GM19467 (cell line): ENCODE measurements around the gene NUB1.

Experiments used
- ATAC-seq: cut with Tn5 transposase; IDR thresholded peaks from one replicate; pipeline ENCODE4 v1.9.1; 2021; ENCODE audit warnings: mild to moderate bottlenecking, moderate library complexity; ENCODE audit not compliant: unreplicated experiment

Gene NUB1

DNA sequence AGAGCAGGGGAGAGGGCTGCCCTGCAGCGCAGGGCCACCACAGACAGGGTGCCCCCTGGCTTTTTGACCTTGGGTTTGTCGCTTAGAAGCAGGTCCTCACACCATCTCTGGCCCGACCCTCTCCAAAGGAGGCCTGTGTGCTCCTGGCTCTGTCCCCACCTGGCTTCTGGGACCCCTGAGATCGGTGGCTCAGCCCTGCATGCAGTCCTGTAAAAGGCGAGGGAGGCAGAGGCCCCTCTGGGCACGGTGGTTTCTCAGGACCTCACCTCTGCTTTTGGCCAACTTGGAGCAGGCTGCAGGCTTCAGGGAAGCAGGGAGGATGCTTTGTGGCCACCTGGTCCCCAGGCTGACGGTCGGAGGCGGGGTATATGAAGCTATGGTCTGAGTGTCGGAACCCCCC lies 46.8 kb downstream of the NUB1 start:
- ATAC-seq = no peak

- no peak for ATAC-seq
Observed at GRCh38 chr7:151389096-151389767, 47.6 kb downstream of the NUB1 start.

DNA sequence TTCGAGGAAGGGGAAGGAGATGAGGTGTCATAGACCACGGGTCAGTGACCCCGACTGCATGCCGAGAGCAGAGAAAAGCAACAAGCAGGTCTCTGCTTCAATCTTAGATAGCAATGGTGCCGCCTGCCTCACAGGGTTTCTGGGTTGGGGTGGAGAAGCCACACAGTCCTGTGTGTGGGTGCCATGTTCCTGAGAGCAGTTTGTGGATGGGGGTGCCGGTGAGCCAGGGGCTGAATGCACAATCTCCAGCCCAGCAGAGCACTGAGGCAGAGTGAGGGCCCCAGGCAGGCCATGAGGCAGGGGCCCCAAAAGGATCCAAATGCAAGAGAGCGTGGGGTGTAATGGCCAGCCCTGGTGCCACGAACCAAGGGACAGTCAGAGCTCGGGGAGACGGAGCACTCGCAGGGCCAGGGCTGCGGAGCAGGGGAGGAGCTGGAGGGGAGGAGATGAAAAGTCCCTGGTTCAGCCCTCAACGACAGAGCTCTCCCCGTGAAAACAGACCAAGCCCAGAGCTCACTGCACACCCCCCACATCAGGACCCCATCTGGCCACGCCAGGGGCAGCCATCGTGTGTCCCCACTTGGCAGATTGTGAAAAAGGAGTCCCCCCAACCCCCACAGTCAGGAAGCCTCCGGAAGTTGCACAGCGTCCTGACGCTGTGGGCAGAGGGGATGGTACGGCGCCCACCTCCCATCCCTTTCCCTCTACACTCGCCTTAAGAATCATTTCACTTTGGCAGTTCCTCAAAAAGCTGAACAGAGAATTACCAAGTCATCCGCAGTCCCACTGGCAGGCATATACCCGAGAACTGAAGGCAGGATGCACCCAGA lies 48.4 kb downstream of the NUB1 start:
- no peak for ATAC-seq

DNA sequence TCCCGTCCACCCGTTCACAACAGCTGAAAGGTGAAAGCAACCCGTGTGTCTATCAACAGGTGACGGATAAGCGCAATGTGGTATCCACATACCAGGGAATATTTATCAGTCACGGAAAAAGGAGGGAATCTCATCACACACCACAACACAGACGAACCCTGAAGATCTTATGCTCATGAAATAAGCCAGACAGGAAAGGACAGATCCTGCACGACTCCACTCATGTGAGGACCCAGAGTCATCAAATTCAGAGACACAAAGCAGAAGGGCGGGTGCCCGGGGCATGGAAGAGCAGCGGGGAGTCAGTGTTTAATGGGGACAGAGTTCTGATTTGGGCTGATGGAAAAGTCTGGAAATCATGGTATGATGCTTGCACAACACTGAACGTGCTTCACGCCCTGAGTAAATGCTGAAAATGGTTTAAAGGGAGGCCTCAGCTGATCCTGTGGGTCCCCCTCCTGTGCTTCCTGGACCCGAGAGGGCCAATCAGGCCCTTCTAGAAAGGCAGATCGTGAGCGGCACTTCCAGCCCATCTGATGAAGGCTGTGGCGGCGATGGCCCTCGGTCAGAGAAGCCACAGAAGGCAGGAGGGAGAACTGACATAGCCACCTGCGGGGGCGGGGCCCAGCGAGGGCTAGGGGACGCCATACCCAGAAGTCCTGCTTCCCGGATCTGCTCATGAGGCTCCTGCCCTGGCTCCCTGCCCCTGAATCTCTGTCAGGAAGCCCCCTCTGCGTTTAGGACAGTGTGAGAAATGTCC lies 49.2 kb downstream of the NUB1 start:
- no peak for ATAC-seq

- ATAC-seq = no peak
Observed at GRCh38 chr7:151391358-151391730, 49.7 kb downstream of the NUB1 start.

- no peak for ATAC-seq
Observed at GRCh38 chr7:151392002-151392401, 50.4 kb downstream of the NUB1 start.

DNA sequence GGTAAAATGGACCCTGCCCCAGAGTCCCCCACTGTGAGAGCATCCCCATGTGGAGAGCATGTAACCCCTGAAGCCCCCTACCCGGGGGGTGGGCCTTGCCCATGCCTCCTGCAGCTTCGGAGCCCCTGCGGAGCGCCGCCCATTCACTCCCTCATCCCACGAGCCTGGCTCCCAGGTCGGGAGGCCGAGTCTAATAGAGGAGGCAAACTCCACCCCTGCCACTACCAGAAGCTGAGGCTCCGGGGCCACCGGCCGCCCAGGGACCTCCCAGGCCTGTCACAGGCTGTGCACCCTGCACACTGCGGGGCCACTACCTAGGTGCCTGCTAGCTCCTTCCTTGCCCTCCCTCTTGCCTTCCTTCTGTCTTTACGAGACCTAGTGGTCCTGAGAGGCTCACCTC lies 50.8 kb downstream of the NUB1 start:
- ATAC-seq = no peak

DNA sequence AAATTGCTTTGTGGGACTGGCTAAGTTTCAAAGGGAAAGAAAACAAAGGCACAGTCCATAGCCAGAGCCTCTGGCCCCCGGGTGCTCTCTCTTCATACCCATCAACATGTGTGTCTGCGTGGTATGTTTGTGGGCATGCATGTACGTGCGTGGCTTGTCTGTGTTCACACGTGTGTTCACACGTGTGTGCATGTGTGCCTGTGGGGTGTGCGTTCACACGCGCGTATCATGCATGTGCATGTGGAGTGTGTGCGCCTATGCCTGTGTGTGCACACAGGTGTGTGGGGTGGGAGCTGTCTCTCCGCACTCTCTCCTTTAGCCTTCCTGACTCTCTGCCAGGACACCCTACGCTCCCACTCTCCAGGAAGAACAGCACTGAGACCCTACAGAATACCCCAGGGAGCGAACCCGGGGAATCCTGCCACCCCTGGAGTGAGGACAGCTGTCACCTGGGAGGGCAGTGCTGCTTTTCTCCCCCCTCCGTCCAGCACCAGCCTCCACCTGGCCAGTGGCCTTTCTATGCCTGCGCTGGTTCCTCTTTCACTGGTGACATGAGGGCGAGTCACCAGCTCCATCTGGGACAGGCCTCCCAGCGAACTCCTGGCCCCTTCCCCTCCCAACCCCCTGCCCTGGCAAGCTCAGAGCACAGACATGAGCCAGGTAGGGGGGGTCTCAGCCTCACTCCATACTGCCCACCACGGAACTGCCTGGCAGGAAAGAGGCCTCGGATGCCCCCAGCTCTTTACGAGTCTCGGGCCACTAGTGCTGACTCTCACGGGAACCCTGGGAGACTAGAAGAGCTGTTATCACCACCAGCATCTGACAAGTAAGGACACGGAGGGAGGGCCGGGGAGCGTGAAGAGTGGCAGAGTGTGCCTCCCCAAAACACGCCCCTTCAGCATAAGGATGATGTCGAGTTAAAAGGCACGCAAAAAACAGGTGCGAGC lies 51.7 kb downstream of the NUB1 start:
- ATAC-seq = no peak

- ATAC-seq = no peak
Observed at GRCh38 chr7:151394076-151395035, 52.7 kb downstream of the NUB1 start.

- ATAC-seq = no peak
Observed at GRCh38 chr7:151395036-151395367, 53.4 kb downstream of the NUB1 start.

DNA sequence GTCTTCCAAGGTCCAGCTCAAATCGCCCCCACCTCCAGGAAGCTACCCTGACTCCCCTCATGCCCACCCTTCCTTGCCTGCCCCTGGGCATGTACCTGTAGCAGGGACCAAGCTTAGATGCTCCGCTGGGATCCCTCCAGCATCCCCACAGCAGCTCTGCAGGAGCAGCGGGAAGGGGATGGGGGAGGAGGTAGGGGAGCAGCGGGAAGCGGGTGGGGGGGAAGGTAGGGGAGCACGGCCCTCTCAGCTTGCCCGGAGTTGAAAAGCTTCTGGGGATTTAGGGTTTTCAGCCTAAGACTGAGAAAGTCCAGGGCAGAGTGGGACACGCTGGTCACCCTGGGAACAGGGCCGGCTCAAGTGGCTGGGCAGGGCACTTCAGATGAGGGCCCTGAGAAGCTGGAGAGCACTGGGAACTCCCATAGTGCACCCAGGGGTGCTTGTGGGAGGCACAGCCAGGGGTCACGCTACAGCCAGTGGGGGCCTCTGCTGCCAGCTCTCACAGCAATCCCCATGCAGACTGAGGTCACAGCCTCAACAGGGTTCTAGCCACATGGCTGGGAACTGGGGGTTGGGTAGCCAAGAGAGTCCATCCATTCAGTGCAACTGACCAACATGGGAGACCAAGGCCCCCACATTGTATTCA lies 54.8 kb downstream of the NUB1 start:
- no peak for ATAC-seq

DNA sequence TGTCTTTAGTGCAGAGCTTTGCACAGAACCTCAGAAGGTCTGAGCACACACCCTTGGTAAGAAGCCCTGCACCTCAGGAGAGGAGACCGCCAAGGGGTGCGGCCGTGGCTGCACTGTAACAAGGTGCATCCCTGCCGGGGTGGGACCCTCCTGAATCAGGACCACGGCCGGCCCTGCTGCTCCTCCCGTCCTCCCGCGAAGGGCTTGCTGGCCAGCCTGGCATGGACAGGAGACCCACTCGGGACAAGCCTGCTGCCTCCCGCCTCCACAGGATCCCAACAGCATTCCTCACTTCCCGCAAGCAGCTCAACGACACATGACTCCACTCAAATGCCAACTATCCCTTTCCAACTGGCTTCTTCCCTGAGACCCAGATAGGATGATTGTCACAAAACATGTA lies 55.4 kb downstream of the NUB1 start:
- no peak for ATAC-seq

GRCh38 chr7:151398446-151399304 lies 57.1 kb downstream of the NUB1 start:
- ATAC-seq = no peak

GRCh38 chr7:151399305-151399601 lies 57.6 kb downstream of the NUB1 start:
- ATAC-seq = no peak

DNA sequence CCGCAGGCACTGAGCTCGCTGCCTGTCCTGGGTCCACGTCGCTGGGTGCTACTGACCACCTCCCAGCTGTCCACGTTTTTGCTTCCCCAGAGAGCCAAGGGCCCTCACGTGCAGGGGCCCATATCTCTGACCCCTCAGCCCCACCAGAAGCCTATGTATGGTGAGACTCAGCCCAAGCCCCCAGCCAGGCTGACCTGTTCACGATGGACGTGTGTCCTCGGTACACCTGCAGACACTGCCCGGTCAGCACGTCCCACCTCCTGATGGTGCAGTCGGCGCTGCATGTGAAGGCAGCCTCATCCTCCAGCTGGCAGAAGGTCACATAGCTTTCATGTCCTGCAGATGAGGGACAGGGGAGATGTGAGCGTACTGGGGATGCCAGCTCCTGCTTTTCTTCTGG lies 58.3 kb downstream of the NUB1 start:
- no peak for ATAC-seq

DNA sequence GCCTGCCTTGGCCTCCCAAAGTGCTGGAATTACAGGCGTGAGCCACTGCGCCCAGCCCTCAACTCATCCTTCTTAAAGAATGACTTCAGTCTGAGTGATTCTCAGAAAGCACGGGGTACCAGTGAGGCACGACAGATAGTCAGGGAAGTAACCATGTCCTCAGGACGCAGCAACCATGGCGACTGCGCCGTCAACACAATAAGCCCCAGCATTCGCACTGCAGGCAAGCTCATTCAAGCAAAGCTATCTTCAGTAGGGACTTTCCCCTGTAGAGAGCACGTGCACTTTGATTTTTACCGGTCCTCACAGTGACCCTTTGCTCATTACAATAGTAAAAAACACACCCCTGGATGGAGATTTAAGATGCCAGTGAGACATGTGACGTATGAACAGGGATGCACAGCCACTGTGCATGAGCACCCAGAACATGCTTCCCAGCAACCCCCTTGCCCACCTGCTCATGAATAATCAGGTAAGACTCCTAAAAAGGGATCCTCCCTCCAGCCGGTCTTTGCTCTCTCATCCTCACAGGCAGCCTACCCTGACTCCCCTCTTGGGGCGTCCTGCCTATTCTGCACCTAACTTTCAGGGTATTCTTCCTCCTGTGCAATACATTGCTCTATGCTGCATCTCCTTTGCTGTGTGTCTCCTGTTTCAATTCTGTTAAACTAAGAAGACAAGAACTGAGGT lies 59.2 kb downstream of the NUB1 start:
- ATAC-seq = peak; percentile 66

DNA sequence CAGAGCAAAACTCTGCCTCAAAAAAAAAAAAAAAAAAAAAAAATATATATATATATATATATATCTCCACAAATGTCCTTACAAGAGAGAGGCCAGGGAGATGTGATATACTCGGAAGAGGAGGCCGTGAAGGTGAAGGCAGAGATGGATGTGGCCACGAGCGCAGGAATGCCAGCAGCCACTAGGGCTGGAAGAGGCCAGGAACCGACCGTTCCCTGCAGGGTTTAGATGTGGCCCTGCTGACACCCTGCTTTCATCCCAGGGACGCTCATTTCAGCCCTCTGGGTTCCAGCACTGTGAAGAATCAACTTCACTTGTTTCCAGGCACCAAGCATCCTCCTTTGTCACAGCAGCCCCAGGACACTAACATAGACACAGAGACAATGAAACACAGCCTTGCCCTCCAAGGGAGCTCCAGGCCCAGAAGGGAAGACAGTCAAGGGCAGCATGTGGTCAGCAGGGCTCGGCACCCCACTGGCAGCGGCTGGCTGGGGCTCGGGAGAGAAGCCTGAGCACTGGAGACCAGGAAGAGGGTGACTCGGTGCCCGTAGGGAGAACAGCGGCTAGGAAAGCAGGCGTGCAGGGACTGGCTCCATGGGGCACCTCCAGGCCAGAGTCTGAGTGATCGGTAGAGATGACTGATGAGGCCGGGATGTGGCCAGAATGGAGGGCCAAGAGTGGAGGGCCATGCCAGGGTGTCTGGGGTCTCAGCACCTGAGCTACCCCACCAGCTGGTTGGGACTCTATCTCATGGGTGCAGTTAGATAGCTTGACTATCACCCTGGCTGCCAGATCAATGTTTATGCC lies 60.6 kb downstream of the NUB1 start:
- ATAC-seq = no peak
